H1 (cell line): ENCODE data around the gene SSTR4.

Experiments
- ATF2 ChIP-seq: IDR thresholded peaks from 2 replicates; pipeline ENCODE4 v1.6.1; 2012; ENCODE audit warnings: low read length, inconsistent platforms
- CTCF ChIP-seq, 3 experiments: IDR thresholded peaks; 1 replicate in 2 of 3; 2 replicates in 1 of 3; pipeline versions ENCODE4 v1.5.1 to v1.6.1; 2011; ENCODE audit warnings: low read length in 3 of 3, mild to moderate bottlenecking in 3 of 3, inconsistent platforms in 2 of 3, low read depth in 1 of 3, moderate library complexity in 1 of 3; ENCODE audit not compliant: insufficient read depth in 1 of 3; ENCODE audit errors: control extremely low read depth in 1 of 3
- POLR2AphosphoS5 ChIP-seq: IDR thresholded peaks from 2 replicates; pipeline ENCODE4 v1.6.1; 2011; ENCODE audit warnings: low read depth, low read length
- TAF1 ChIP-seq: IDR thresholded peaks from 2 replicates; pipeline ENCODE4 v1.6.1; 2011; ENCODE audit warnings: mild to moderate bottlenecking, low read depth, low read length

GRCh38 chr20:23079926-23080325 lies 44.8 kb downstream of the SSTR4 start:
- no peak for TF ChIP-seq CTCF (IDR thresholded peaks at IDR 0.05; ENCODE audit: control extremely low read depth in 1 of 3, insufficient read depth in 1 of 3, low read depth in 1 of 3, low read length in 3 of 3)
- no peak for TF ChIP-seq POLR2AphosphoS5
- no peak for TF ChIP-seq ATF2
- no peak for TF ChIP-seq TAF1
